ENCODE measurements around the gene LACC1.

DNA sequence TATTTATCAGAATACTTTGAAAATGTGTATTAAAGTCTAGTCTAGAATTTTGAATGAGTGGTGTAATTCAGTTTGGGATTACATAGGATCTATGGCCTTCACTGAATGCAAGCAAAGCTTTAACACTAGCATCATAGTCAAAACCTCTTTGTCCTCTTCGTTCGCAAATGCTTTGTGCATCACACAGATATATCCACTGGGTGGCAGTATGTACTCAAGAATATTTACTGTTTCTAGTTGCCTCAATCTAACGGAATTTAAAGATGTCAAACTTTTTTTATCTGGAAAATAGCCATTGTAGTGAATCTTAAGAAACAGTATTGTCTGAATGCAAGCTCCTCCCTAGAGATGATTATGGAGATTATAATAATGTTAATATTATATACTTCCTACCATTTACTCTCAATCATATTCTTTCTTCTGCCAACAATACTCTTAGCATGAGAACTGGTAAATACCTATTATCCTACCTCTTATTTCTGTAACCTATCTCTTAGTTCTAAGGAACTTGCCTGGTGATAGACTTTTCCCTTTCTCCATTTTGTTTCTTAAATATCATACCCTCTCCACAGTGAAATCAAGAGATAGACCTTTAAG, 25.8 kb downstream of the LACC1 start:
- TF ChIP-seq, protein P1, sequence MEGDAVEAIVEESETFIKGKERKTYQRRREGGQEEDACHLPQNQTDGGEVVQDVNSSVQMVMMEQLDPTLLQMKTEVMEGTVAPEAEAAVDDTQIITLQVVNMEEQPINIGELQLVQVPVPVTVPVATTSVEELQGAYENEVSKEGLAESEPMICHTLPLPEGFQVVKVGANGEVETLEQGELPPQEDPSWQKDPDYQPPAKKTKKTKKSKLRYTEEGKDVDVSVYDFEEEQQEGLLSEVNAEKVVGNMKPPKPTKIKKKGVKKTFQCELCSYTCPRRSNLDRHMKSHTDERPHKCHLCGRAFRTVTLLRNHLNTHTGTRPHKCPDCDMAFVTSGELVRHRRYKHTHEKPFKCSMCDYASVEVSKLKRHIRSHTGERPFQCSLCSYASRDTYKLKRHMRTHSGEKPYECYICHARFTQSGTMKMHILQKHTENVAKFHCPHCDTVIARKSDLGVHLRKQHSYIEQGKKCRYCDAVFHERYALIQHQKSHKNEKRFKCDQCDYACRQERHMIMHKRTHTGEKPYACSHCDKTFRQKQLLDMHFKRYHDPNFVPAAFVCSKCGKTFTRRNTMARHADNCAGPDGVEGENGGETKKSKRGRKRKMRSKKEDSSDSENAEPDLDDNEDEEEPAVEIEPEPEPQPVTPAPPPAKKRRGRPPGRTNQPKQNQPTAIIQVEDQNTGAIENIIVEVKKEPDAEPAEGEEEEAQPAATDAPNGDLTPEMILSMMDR (IDR thresholded peaks at IDR 0.05) = peak; percentile 90
- TF ChIP-seq EZH2 (IDR thresholded peaks at IDR 0.05; ENCODE audit: borderline replicate concordance, insufficient read depth, low read depth, low read length, poor library complexity, severe bottlenecking) = no peak

Measured in B cell (primary cell).